Subcutaneous adipose tissue (tissue), 4 donors: ENCODE results near the gene FBXO40. TPM values are rescaled to one million over a fixed set of nuclear protein-coding genes. Genes with fewer than 3 reads are reported as not detected.

Experiments
- total RNA-seq, 4 donors: library from RNA; depleted of rRNA; stranded (reverse); fragments of >200 nt; gene quantifications; one replicate each; pipeline ENCODE4 v1.1.0, GENCODE V29; 2016
- TF ChIP-seq, protein P1 (sequence below): fragments of 450-650 bp; IDR thresholded peaks from one replicate; pipeline ENCODE4 v1.5.1; 2016; ENCODE audit warnings: low read depth, mild to moderate bottlenecking, control low read depth, antibody characterized with exemption, moderate library complexity

Gene FBXO40
- total RNA-seq, 4 donors from 2014 or later, result 0.16 to 0.19 TPM; not detected in 2

DNA sequence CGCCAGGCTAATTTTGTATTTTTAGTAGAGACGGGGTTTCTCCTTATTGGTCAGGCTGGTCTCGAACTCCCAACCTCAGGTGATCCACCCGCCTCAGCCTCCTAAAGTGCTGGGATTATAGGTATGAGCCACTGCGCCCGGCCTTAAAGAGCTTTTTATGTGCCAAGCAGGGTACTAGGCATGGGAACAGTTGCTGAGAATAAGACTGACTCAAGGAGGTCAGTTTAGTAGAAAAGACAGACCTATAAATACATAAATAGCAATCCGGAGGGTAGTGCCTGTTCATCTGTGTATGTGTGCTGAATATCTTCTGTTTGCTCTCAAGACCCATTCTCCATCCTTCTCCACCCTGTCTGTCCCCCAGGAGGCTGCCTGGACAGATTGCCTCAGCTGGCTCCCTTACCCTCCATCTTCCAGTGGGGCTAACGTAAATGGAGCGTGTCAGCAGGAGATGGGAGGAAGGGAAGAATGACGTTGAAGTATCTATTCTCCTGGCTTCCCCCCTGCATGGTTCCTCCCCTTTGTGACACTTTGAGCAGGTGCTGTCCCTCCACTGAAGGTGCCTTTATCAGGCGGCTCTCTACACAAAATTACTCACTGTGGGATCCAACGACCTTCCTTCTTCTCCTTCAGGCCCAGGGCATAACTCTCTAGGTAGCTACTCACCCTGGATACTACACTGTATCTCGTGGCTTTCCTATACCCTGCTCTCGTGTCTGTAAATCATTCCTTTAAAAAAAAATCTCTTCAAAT, 31.1 kb downstream of the FBXO40 start:
- TF ChIP-seq, protein P1, sequence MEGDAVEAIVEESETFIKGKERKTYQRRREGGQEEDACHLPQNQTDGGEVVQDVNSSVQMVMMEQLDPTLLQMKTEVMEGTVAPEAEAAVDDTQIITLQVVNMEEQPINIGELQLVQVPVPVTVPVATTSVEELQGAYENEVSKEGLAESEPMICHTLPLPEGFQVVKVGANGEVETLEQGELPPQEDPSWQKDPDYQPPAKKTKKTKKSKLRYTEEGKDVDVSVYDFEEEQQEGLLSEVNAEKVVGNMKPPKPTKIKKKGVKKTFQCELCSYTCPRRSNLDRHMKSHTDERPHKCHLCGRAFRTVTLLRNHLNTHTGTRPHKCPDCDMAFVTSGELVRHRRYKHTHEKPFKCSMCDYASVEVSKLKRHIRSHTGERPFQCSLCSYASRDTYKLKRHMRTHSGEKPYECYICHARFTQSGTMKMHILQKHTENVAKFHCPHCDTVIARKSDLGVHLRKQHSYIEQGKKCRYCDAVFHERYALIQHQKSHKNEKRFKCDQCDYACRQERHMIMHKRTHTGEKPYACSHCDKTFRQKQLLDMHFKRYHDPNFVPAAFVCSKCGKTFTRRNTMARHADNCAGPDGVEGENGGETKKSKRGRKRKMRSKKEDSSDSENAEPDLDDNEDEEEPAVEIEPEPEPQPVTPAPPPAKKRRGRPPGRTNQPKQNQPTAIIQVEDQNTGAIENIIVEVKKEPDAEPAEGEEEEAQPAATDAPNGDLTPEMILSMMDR, result no peak

DNA sequence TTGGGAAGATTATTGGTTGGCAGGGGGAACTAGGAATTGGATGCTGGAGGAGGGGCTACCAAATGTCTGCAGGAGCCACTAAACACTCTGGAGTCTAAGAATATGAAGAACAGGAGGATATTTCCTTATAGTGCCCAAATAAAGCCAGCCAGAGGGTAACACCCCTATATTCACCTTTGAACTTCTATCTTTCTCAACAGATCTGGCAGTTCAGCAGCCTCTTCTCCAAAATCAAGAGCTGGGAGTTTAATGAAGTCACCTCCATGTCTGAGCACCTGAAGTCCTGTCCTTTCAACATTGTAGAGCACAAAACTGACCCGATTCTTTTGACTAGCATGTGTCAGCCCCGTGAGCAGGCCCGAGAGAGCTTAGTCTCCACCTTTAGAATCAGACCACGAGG, 33.3 kb downstream of the FBXO40 start:
- TF ChIP-seq, protein P1, result no peak

DNA sequence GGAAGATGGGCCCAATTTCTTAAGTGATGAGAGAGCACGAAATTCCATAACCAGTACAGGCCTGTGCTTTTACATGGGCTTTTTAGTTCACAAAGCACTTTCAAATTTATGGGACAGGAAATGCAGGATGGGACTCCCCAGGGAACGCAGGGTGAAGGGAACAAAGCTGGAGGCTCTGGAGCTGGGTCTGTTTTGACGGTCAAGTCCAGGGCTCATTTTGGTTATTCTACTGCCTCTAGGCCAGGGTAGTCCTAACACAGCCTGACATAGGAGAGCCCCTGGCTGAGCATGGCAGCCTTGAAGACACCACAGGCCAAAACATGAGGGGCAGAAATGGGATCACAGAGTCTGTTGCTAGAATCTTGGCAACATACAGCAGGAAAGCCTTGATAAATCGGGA, 34.0 kb downstream of the FBXO40 start:
- TF ChIP-seq, protein P1, result no peak

DNA sequence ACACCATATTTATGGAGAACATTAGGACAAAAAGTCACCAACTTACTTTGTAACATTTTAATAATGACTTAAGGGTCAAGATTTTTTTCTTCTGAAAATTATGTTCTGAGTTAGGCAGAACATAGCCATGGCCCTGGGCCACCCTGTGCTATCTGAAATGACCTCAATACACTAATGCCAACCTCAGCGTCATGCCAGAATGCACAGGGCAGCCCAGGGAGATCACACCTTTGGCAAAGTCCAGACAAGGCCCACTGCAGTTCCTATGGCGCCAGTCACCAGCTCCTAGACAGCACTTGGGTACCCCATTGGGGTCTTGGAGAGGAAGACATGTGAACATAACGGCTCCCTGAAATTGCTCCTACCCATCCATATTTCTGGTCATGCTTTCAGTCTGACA, 34.4 kb downstream of the FBXO40 start:
- TF ChIP-seq, protein P1, result no peak

DNA sequence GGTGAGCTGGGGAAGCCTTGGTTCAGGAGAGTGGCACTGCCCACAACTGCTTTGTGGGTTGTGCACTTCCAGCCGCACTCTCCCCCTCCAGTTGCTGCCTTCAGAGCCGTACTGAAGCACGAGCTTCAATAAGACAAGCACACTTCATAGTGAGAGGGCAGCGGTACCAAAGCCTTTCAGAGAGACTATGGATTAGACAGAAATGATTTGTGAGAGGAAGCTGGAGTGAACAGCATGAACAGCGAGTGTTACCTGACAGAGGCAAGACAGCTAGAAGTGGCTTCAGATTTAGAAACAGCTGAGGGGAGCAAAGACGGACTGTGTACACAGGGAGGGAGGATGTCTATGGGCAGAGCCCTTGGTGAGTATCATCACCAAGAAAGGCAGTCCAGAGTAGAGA, 36.4 kb downstream of the FBXO40 start:
- TF ChIP-seq, protein P1, result no peak

DNA sequence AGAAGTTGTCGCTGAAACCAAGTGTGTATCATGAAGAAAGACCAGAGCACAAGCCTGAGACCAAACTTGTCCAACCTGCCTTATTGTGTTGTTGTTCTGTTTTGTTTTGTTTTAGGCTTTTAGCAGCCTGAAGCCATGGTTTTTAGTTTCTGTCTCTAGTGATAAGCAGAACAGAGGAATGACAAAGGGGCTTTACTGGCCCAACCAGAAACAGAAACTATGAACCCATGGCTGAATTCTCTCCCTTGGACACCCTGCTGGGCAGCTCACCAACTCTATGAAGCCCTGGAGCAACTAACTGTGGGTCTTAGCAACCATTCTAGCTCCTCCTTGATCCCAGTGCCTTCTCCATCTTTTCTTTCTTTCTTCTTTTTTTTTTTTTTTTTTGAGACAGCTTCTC, 37.2 kb downstream of the FBXO40 start:
- TF ChIP-seq, protein P1, result no peak

DNA sequence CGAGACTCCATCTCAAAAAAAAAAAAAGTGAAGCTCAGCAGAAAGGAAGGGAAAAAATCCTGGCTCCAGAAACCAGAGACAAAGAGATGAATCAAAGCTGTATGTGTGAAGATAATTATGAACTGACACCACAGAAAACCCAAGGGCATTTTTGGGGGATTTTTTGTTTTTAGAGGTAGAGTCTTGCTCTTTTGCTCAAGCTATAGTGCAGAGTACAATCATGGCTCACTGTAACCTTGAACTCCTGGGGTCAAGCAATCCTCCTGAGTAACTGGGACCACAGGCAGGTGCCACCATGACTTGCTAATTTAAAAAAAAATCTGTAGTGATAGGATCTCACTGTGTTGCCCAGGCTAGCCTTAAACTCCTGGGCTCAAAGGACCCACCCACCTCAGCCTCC, 44.7 kb downstream of the FBXO40 start:
- TF ChIP-seq, protein P1, result no peak
